Adrenal gland (tissue), 12 donors: Measurements from ENCODE around the gene BOD1L1. TPM values are rescaled to one million over a fixed set of nuclear protein-coding genes. Genes with fewer than 3 reads are reported as not detected.

Experiments used
- DNase-seq, 7 donors: peaks; one replicate each; pipeline ENCODE4 v3.0.0-alpha.2; 2019 to 2020
- H3K27ac ChIP-seq, 5 donors: fragments of 200-600 bp; sonication (generic) in 4 of 5; 1 replicate in 3 of 5; 2 replicates in 2 of 5; pipeline versions ENCODE4 v1.5.1 to v1.8.0; 2016 to 2020; ENCODE audit warnings: mild to moderate bottlenecking in 1 of 5
- H3K27me3 ChIP-seq: fragments of 200-600 bp; 2 replicates; pipeline ENCODE4 v1.8.0; 2021
- H3K36me3 ChIP-seq, 2 donors: fragments of 200-600 bp; replicated peaks in 1 of 2; 1 replicate in 1 of 2; 2 replicates in 1 of 2; pipeline versions ENCODE4 v1.5.1 to v1.8.0; 2018 to 2022
- H3K4me1 ChIP-seq, 2 donors: fragments of 200-600 bp; replicated peaks in 1 of 2; 1 replicate in 1 of 2; 2 replicates in 1 of 2; pipeline versions ENCODE4 v1.5.1 to v1.8.0; 2018 to 2021
- H3K4me3 ChIP-seq, 4 donors: fragments of 200-600 bp; sonication (generic) in 3 of 4; one replicate each; pipeline ENCODE4 v1.5.1; 2016 to 2018
- H3K9me3 ChIP-seq, 3 donors: fragments of 200-600 bp; sonication (generic) in 1 of 3; replicated peaks in 1 of 3; 1 replicate in 2 of 3; 2 replicates in 1 of 3; pipeline versions ENCODE4 v1.5.1 to v1.8.0; 2016 to 2021
- POLR2A ChIP-seq, 2 donors: fragments of 450-650 bp; IDR thresholded peaks; one replicate each; pipeline ENCODE4 v1.6.1; 2017; ENCODE audit warnings: antibody characterized with exemption in 2 of 2, mild to moderate bottlenecking in 2 of 2, moderate library complexity in 1 of 2
- WGBS, 4 donors: extraction: QIAGEN DNeasy Blood & Tissue Kit in 2 of 4; methylation state at CpG; one replicate each; pipeline versions ENCODE4 v1.1.5 to v1.1.7; 2013 to 2017; 5-methylcytosine and 5-hydroxymethylcytosine counted together
- intact Hi-C, 2 donors: fragments of 100-400 bp; cut with DNase I; formaldehyde crosslinking; loops; one replicate each; pipeline versions ENCODE4 v1.14.1 to v1.15.0; 2022 to 2023
- polyA plus RNA-seq, 3 donors: library from polyadenylated mRNA; stranded (reverse); fragments of 200-250 nt in 2 of 3; fragments of 350-450 nt in 1 of 3; fragmentation: Illumina TruSeq in 1 of 3; extraction: RNeasy Lipid Tissue Mini Kit (QIAGEN cat#74804) in 1 of 3; gene quantifications; one replicate each; pipeline ENCODE4 v1.2.3, GENCODE V29; 2013 to 2014
- total RNA-seq, 9 donors: library from RNA; depleted of rRNA in 4 of 9; stranded (reverse); fragments of >200 nt in 4 of 9; fragments of 120-200 nt in 1 of 9; fragmentation: NEBNext Ultra II Directional in 1 of 9; extraction: Animal tissue kit (Norgen Biotek cat#: 25700) in 1 of 9; gene quantifications; one replicate each; pipeline versions ENCODE4 v1.1.0 to v1.2.4, GENCODE V29; 2013 to 2023
- TF ChIP-seq, protein P1 (sequence below), 6 experiments: fragments of 450-650 bp in 4 of 6; fragments of 200-600 bp in 2 of 6; sonication (generic) in 1 of 6; IDR thresholded peaks; 1 replicate in 5 of 6; 2 replicates in 1 of 6; pipeline versions ENCODE4 v1.5.1 to v1.8.0; 2016 to 2021; ENCODE audit warnings: antibody characterized with exemption in 6 of 6, mild to moderate bottlenecking in 2 of 6, moderate library complexity in 1 of 6
- donor health status: healthy with polysubstance abuse.
- donor health status: Bipolar disorder and iron deficiency.
- donor health status: DM: yes; HTN: yes; CAD: no.
- donor health status: DM: no; HTN: no; CAD: no.
- donor health status: DM: no; HTN: no; CAD: no.
- donor health status: DM: yes; HTN: yes; CAD: no.

The BOD1L1 gene
- total and polyA plus RNA-seq, 12 donors: 7.4 to 31.0 (median 20.7) TPM

DNA sequence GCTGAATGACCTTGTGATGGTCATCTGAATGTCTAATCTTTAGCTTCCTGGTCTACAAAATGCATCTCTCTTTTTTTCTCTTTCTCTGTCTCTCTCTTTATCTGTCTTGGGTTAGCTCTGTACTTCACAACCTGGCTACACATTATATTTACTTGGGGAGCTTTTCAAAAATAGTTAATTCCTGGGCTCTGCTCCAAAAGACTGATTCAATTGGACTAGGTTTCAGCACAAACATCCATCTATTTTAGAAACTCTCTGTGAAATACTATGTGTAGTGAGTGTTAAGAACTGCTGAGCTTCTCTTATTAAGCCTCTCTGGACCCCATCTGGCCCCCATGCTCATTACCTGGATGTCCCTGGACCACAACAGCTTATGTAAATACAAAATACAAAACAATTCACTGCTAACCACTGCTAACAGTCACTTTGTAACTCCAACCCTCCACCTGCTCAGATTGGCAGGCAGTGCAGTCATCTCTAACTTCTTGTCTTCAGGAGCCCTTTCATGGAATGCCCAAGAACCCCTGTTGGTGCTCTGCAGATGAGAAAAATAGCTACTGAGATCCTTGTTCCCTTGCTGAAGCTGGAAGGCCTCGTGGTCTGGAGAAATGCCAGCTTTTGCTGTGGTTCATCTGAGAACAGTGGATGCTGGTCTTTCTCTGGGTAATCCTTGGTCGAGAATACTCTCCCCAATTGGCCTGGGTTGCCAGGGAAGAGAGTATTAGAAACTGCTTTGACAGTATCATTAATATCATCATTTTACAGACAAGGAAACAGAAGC, 14.8 kb upstream of the BOD1L1 start:
- no peak overlapping the region for H3K27ac ChIP-seq
- H3K9me3 ChIP-seq: no peaks in the 10 kb centered on the region
- intact Hi-C loops: no loop called here
- no peaks in the 10 kb centered on the region for H3K36me3 ChIP-seq
- DNase-seq: peak in 2 of 7 donors; percentile 26 to 27
- H3K27me3 ChIP-seq: peaks cover 3% of the 10 kb centered on the region
- peaks cover 0 to 6% of the 10 kb centered on the region in 2 donors for H3K4me1 ChIP-seq
- 15 to 35% (median 22%) methylated on average over 2 of the region's 2 CpGs for WGBS, 4 donors
- no peak for TF ChIP-seq POLR2A (IDR thresholded peaks at IDR 0.05)
- TF ChIP-seq, protein P1, sequence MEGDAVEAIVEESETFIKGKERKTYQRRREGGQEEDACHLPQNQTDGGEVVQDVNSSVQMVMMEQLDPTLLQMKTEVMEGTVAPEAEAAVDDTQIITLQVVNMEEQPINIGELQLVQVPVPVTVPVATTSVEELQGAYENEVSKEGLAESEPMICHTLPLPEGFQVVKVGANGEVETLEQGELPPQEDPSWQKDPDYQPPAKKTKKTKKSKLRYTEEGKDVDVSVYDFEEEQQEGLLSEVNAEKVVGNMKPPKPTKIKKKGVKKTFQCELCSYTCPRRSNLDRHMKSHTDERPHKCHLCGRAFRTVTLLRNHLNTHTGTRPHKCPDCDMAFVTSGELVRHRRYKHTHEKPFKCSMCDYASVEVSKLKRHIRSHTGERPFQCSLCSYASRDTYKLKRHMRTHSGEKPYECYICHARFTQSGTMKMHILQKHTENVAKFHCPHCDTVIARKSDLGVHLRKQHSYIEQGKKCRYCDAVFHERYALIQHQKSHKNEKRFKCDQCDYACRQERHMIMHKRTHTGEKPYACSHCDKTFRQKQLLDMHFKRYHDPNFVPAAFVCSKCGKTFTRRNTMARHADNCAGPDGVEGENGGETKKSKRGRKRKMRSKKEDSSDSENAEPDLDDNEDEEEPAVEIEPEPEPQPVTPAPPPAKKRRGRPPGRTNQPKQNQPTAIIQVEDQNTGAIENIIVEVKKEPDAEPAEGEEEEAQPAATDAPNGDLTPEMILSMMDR (IDR thresholded peaks at IDR 0.05): no peak
- H3K4me3 ChIP-seq: no peak overlapping the region

DNA sequence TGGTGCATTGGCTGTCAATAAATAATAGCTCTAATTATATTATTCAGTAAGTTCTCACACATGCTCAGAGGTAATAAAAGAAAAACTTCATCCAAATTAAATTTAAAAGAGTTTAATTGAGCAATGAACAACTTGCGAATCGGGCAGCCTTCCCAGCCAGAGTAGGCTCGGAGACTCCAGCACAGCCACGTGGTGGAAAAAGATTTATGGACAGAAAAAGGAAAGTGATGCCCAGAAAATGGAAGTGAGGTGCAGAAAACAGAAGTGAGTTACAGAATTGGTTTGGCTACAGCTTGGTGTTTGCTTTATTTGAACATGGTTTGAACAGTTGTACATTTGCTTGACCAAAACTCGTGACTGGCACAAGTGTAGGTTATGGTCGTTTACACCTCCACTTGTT, 13.6 kb upstream of the BOD1L1 start:
- Histone ChIP-seq H3K27me3 (peaks cover 3% of the 10 kb centered on the region), H3K4me1 (peaks cover 0 to 6% of the 10 kb centered on the region in 2 donors), H3K36me3 (no peaks in the 10 kb centered on the region), H3K4me3 (no peak overlapping the region), H3K27ac (no peak overlapping the region), H3K9me3 (no peaks in the 10 kb centered on the region)
- no peak for TF ChIP-seq POLR2A (IDR thresholded peaks at IDR 0.05)
- TF ChIP-seq, protein P1 (IDR thresholded peaks at IDR 0.05): no peak
- intact Hi-C loops: no loop called here
- WGBS, 4 donors: 44 to 61% (median 47%) methylated on average over 6 of the region's 6 CpGs
- no peak for DNase-seq

DNA sequence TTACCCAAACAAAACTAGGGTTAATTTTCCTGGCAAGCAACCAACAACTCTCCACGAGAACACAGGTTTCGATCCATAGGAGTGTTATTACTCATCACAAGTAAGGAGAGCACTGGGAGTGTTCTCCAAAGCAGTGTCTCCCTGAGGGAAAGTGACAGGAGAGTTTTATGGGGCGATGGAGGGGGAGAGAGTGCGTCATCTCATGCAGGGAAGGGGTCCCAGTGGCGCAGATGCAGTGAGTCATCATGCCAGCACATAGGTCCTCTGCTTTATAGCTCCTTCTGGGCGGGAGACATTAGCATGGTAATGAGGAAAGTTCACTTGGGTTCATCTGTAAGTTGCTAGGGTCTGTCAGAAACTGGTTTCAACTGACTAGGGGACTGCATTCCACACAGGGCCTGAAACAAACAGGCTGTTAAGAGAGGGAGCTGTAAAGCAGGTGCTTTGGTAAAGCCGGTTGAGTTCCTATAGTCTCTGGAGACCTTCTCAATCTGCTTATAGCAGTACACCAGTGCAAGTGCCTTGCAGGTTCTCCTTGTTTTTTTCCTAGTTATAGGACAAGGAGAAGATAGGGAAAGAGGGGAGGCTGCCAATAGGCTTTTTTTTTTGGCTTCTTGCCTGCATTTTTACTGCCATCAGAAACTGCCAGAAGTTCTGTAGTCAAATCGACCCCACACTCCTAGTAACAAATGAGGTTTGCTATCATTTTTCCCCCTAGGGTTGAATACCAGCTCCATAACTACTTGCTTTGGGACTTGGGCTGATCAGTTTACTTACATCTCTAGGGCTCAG, 12.8 kb upstream of the BOD1L1 start:
- Histone ChIP-seq H3K36me3 (no peaks in the 10 kb centered on the region), H3K9me3 (no peaks in the 10 kb centered on the region), H3K27me3 (peaks cover 3% of the 10 kb centered on the region), H3K4me3 (no peak overlapping the region), H3K4me1 (peaks cover 0 to 6% of the 10 kb centered on the region in 2 donors), H3K27ac (no peak overlapping the region)
- intact Hi-C loops: no loop called here
- 45 to 52% (median 50%) methylated on average over 8 of the region's 8 CpGs for WGBS, 4 donors
- no peak for DNase-seq
- TF ChIP-seq POLR2A (IDR thresholded peaks at IDR 0.05): no peak
- TF ChIP-seq, protein P1 (IDR thresholded peaks at IDR 0.05): no peak

DNA sequence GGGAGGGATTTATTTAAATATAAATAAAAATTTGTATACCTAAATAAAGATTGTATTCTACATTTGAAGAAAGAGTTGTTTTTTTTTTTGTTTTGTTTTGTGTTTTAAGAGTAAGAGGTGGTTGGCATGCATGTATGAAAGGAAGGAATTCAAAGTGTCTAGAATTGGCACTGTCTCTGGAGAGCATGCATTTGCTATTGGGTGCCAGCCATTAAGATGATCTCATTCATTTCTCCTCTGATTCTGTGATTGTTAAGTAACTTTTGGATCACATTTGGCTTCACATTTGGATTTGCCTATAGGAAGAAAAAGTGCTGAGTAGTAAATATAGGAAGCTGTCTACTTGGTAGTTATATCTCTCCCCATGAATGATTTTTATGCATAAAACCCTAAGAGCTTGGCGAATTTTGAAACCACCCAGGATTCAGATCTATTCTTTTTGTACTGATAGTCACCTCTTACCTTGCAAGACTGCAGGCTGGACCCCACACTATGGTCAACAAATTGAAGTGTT, 7.8 kb upstream of the BOD1L1 start:
- Histone ChIP-seq H3K4me1 (no peaks in the 10 kb centered on the region), H3K27me3 (peaks cover 3% of the 10 kb centered on the region), H3K27ac (no peak overlapping the region), H3K4me3 (no peak overlapping the region), H3K36me3 (no peaks in the 10 kb centered on the region), H3K9me3 (no peaks in the 10 kb centered on the region)
- no peak for DNase-seq
- WGBS, 4 donors: 86 to 94% (median 91%) methylated on average over 1 of the region's 1 CpG
- intact Hi-C loops: no loop called here
- no peak for TF ChIP-seq POLR2A (IDR thresholded peaks at IDR 0.05)
- TF ChIP-seq, protein P1 (IDR thresholded peaks at IDR 0.05): no peak
